ENCODE measurements around the gene CLCNKB. TPM values are rescaled to one million over a fixed set of nuclear protein-coding genes. Genes with fewer than 3 reads are reported as not detected.
A peak's percentile ranks its signal among the peaks of the same experiment; 100 is the strongest.

The CLCNKB gene
- total and polyA plus RNA-seq, 4 donors: 0.23 to 0.39 (median 0.38) TPM; not detected in 1

GRCh38 chr1:16077406-16078245 is 34.0 kb downstream of the CLCNKB start:
- Histone ChIP-seq H3K27me3 (ENCODE audit: control insufficient read depth in 1 of 2, insufficient read depth in 2 of 2, low read length in 1 of 2) (no peaks in the 10 kb centered on the region), H3K36me3 (ENCODE audit: control insufficient read depth in 1 of 2, insufficient read depth in 2 of 2, low read length in 1 of 2) (no peaks in the 10 kb centered on the region), H3K9me3 (ENCODE audit: control insufficient read depth, low read length) (no peaks in the 10 kb centered on the region), H3K27ac (ENCODE audit: low read depth in 1 of 2, low read length in 2 of 2) (no peak overlapping the region), H3K4me3 (ENCODE audit: low read length in 2 of 2) (no peak overlapping the region), H3K4me1 (ENCODE audit: control insufficient read depth in 1 of 2, insufficient read depth in 2 of 2, low read length in 2 of 2) (no peaks in the 10 kb centered on the region)
- no peak for ATAC-seq (ENCODE audit: low FRiP score)
- 82 to 84% methylated on average over 12 of the region's 12 CpGs for WGBS, 2 donors
- intact Hi-C loops (cut with DNase I): loop anchor here (2.0 to 5.0 kb wide), 3 partner anchors 111 to 285 kb away; no protein-coding TSS in a partner anchor
- DNase-seq: no peak

- no peak overlapping the region for H3K4me3 ChIP-seq (ENCODE audit: low read length in 2 of 2)
- intact Hi-C loops (cut with DNase I): loop anchor here (1.0 to 5.0 kb wide), 4 partner anchors 108 to 283 kb away; no protein-coding TSS in a partner anchor
- no peaks in the 10 kb centered on the region for H3K4me1 ChIP-seq (ENCODE audit: control insufficient read depth in 1 of 2, insufficient read depth in 2 of 2, low read length in 2 of 2)
- peak; percentile 84 to 92 for DNase-seq
- no peak overlapping the region for H3K27ac ChIP-seq (ENCODE audit: low read depth in 1 of 2, low read length in 2 of 2)
- WGBS, 2 donors: 36 to 41% methylated on average over 10 of the region's 10 CpGs
- H3K9me3 ChIP-seq (ENCODE audit: control insufficient read depth, low read length): no peaks in the 10 kb centered on the region
- peak; percentile 80 for ATAC-seq (ENCODE audit: low FRiP score)
- H3K36me3 ChIP-seq (ENCODE audit: control insufficient read depth in 1 of 2, insufficient read depth in 2 of 2, low read length in 1 of 2): no peaks in the 10 kb centered on the region
- no peaks in the 10 kb centered on the region for H3K27me3 ChIP-seq (ENCODE audit: control insufficient read depth in 1 of 2, insufficient read depth in 2 of 2, low read length in 1 of 2)
Measured at GRCh38 chr1:16078925-16079656, 35.5 kb downstream of the CLCNKB start.

GRCh38 chr1:16080422-16081150 is 37.0 kb downstream of the CLCNKB start:
- H3K27ac ChIP-seq (ENCODE audit: low read depth in 1 of 2, low read length in 2 of 2): no peak overlapping the region
- ATAC-seq (ENCODE audit: low FRiP score) (no peak), DNase-seq (peak in 1 of 2 donors; percentile 64)
- no peak overlapping the region for H3K4me3 ChIP-seq (ENCODE audit: low read length in 2 of 2)
- WGBS, 2 donors: 85 to 87% methylated on average over 5 of the region's 5 CpGs
- no peaks in the 10 kb centered on the region for H3K27me3 ChIP-seq (ENCODE audit: control insufficient read depth in 1 of 2, insufficient read depth in 2 of 2, low read length in 1 of 2)
- intact Hi-C loops (cut with DNase I): loop anchor here (5.0 kb wide), 2 partner anchors 162 to 282 kb away; no protein-coding TSS in a partner anchor
- H3K9me3 ChIP-seq (ENCODE audit: control insufficient read depth, low read length): no peaks in the 10 kb centered on the region
- no peaks in the 10 kb centered on the region for H3K36me3 ChIP-seq (ENCODE audit: control insufficient read depth in 1 of 2, insufficient read depth in 2 of 2, low read length in 1 of 2)
- no peaks in the 10 kb centered on the region for H3K4me1 ChIP-seq (ENCODE audit: control insufficient read depth in 1 of 2, insufficient read depth in 2 of 2, low read length in 2 of 2)

- Histone ChIP-seq H3K27ac (ENCODE audit: low read depth in 1 of 2, low read length in 2 of 2) (no peak overlapping the region), H3K36me3 (ENCODE audit: control insufficient read depth in 1 of 2, insufficient read depth in 2 of 2, low read length in 1 of 2) (no peaks in the 10 kb centered on the region), H3K27me3 (ENCODE audit: control insufficient read depth in 1 of 2, insufficient read depth in 2 of 2, low read length in 1 of 2) (no peaks in the 10 kb centered on the region), H3K9me3 (ENCODE audit: control insufficient read depth, low read length) (no peaks in the 10 kb centered on the region), H3K4me3 (ENCODE audit: low read length in 2 of 2) (no peak overlapping the region), H3K4me1 (ENCODE audit: control insufficient read depth in 1 of 2, insufficient read depth in 2 of 2, low read length in 2 of 2) (no peaks in the 10 kb centered on the region)
- 91% methylated on average over 9 of the region's 9 CpGs for WGBS, 2 donors
- intact Hi-C loops (cut with DNase I): loop anchor here (5.0 kb wide), 2 partner anchors 161 to 281 kb away; no protein-coding TSS in a partner anchor
- ATAC-seq (ENCODE audit: low FRiP score) (no peak), DNase-seq (peak in 1 of 2 donors; percentile 57)
Measured at GRCh38 chr1:16081636-16082035, 38.1 kb downstream of the CLCNKB start.

- no peak overlapping the region for H3K4me3 ChIP-seq (ENCODE audit: low read length in 2 of 2)
- DNase-seq (peak; percentile 71 to 90), ATAC-seq (ENCODE audit: low FRiP score) (peak; percentile 54)
- no peaks in the 10 kb centered on the region for H3K9me3 ChIP-seq (ENCODE audit: control insufficient read depth, low read length)
- no peaks in the 10 kb centered on the region for H3K27me3 ChIP-seq (ENCODE audit: control insufficient read depth in 1 of 2, insufficient read depth in 2 of 2, low read length in 1 of 2)
- H3K4me1 ChIP-seq (ENCODE audit: control insufficient read depth in 1 of 2, insufficient read depth in 2 of 2, low read length in 2 of 2): no peaks in the 10 kb centered on the region
- intact Hi-C loops (cut with DNase I): loop anchor here (5.0 kb wide), 2 partner anchors 160 to 280 kb away; no protein-coding TSS in a partner anchor
- H3K36me3 ChIP-seq (ENCODE audit: control insufficient read depth in 1 of 2, insufficient read depth in 2 of 2, low read length in 1 of 2): no peaks in the 10 kb centered on the region
- WGBS, 2 donors: 82% methylated on average over 9 of the region's 9 CpGs
- no peak overlapping the region for H3K27ac ChIP-seq (ENCODE audit: low read depth in 1 of 2, low read length in 2 of 2)
Measured at GRCh38 chr1:16082283-16083038, 38.9 kb downstream of the CLCNKB start.

GRCh38 chr1:16083486-16083885 is 39.9 kb downstream of the CLCNKB start:
- Histone ChIP-seq H3K4me3 (ENCODE audit: low read length in 2 of 2) (no peak overlapping the region), H3K27ac (ENCODE audit: low read depth in 1 of 2, low read length in 2 of 2) (no peak overlapping the region), H3K9me3 (ENCODE audit: control insufficient read depth, low read length) (no peaks in the 10 kb centered on the region), H3K27me3 (ENCODE audit: control insufficient read depth in 1 of 2, insufficient read depth in 2 of 2, low read length in 1 of 2) (no peaks in the 10 kb centered on the region), H3K36me3 (ENCODE audit: control insufficient read depth in 1 of 2, insufficient read depth in 2 of 2, low read length in 1 of 2) (no peaks in the 10 kb centered on the region), H3K4me1 (ENCODE audit: control insufficient read depth in 1 of 2, insufficient read depth in 2 of 2, low read length in 2 of 2) (no peaks in the 10 kb centered on the region)
- intact Hi-C loops (cut with DNase I): loop anchor here (5.0 kb wide), 2 partner anchors 159 to 279 kb away; no protein-coding TSS in a partner anchor
- peak; percentile 37 to 62 for DNase-seq
- WGBS, 2 donors: 89 to 96% methylated on average over 5 of the region's 5 CpGs
- no peak for ATAC-seq (ENCODE audit: low FRiP score)

- Histone ChIP-seq H3K4me3 (ENCODE audit: low read length in 2 of 2) (no peak overlapping the region), H3K27me3 (ENCODE audit: control insufficient read depth in 1 of 2, insufficient read depth in 2 of 2, low read length in 1 of 2) (no peaks in the 10 kb centered on the region), H3K27ac (ENCODE audit: low read depth in 1 of 2, low read length in 2 of 2) (no peak overlapping the region), H3K36me3 (ENCODE audit: control insufficient read depth in 1 of 2, insufficient read depth in 2 of 2, low read length in 1 of 2) (no peaks in the 10 kb centered on the region), H3K9me3 (ENCODE audit: control insufficient read depth, low read length) (no peaks in the 10 kb centered on the region), H3K4me1 (ENCODE audit: control insufficient read depth in 1 of 2, insufficient read depth in 2 of 2, low read length in 2 of 2) (no peaks in the 10 kb centered on the region)
- DNase-seq (peak; percentile 14 to 54), ATAC-seq (ENCODE audit: low FRiP score) (no peak)
- 88% methylated on average over 6 of the region's 6 CpGs for WGBS, 2 donors
- intact Hi-C loops (cut with DNase I): no loop called here
Measured at GRCh38 chr1:16085522-16085921, 41.9 kb downstream of the CLCNKB start.

- Histone ChIP-seq H3K9me3 (ENCODE audit: control insufficient read depth, low read length) (no peaks in the 10 kb centered on the region), H3K4me1 (ENCODE audit: control insufficient read depth in 1 of 2, insufficient read depth in 2 of 2, low read length in 2 of 2) (no peaks in the 10 kb centered on the region), H3K36me3 (ENCODE audit: control insufficient read depth in 1 of 2, insufficient read depth in 2 of 2, low read length in 1 of 2) (no peaks in the 10 kb centered on the region), H3K27me3 (ENCODE audit: control insufficient read depth in 1 of 2, insufficient read depth in 2 of 2, low read length in 1 of 2) (no peaks in the 10 kb centered on the region), H3K27ac (ENCODE audit: low read depth in 1 of 2, low read length in 2 of 2) (no peak overlapping the region), H3K4me3 (ENCODE audit: low read length in 2 of 2) (no peak overlapping the region)
- ATAC-seq (ENCODE audit: low FRiP score): no peak
- peak; percentile 11 to 45 for DNase-seq
- intact Hi-C loops (cut with DNase I): no loop called here
- 81 to 84% methylated on average over 7 of the region's 7 CpGs for WGBS, 2 donors
Measured at GRCh38 chr1:16087733-16088132, 44.2 kb downstream of the CLCNKB start.

Data from aorta (tissue), 5 donors.